Lower leg skin (tissue), 4 donors: ENCODE measurements around the gene SCG3. TPM values are rescaled to one million over a fixed set of nuclear protein-coding genes. Genes with fewer than 3 reads are reported as not detected.
A peak's percentile ranks its signal among the peaks of the same experiment; 100 is the strongest.

Experiments
- DNase-seq, 2 donors: peaks; one replicate each; pipeline ENCODE4 v3.0.0-alpha.2; 2019; ENCODE audit warnings: low spot score in 2 of 2
- H3K4me3 ChIP-seq: fragments of 200-600 bp; sonication (generic); 2 replicates; pipeline ENCODE4 v1.5.1; 2017; ENCODE audit warnings: mild to moderate bottlenecking, low read depth; ENCODE audit not compliant: poor library complexity, severe bottlenecking
- POLR2A ChIP-seq, 2 donors: fragments of 450-650 bp; IDR thresholded peaks; one replicate each; pipeline ENCODE4 v1.6.1; 2016 to 2017; ENCODE audit warnings: antibody characterized with exemption in 2 of 2, mild to moderate bottlenecking in 1 of 2, moderate library complexity in 1 of 2
- WGBS, 2 donors: methylation state at CpG; one replicate each; pipeline ENCODE4 v1.1.5; 2018; 5-methylcytosine and 5-hydroxymethylcytosine counted together
- intact Hi-C: fragments of 100-400 bp; cut with DNase I; formaldehyde crosslinking; loops from one replicate; pipeline ENCODE4 v1.15.0; 2023; ENCODE audit warnings: low total_unique reads
- total RNA-seq, 4 donors: library from RNA; depleted of rRNA; stranded (reverse); fragments of >200 nt; gene quantifications; one replicate each; pipeline ENCODE4 v1.1.0, GENCODE V29; 2016
- TF ChIP-seq, protein P1 (sequence below), 3 donors: fragments of 450-650 bp; IDR thresholded peaks; one replicate each; pipeline ENCODE4 v1.5.1; 2016; ENCODE audit warnings: antibody characterized with exemption in 3 of 3, mild to moderate bottlenecking in 3 of 3, moderate library complexity in 2 of 3

Gene SCG3
- total RNA-seq, 4 donors from 2014 or later = 0.13 TPM; not detected in 3

DNA sequence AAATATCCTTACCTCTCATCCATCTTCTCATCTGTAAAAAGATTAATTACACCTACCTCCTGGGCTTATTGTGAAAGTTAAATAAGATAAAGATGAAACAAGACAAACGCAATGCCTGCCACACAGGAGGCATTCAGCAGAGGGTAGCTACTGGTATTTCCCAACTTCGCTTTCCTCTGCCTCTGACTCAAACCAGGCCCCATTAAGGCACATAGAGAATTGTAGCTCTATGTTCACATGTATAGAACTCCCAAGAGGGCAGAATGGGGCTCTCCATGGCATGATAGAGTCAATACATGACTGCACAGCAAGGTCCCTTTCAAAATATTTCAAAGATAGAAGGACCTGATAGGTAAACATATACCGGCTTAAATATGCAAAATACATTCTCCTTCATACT is 54.8 kb downstream of the SCG3 start:
- TF ChIP-seq, protein P1, sequence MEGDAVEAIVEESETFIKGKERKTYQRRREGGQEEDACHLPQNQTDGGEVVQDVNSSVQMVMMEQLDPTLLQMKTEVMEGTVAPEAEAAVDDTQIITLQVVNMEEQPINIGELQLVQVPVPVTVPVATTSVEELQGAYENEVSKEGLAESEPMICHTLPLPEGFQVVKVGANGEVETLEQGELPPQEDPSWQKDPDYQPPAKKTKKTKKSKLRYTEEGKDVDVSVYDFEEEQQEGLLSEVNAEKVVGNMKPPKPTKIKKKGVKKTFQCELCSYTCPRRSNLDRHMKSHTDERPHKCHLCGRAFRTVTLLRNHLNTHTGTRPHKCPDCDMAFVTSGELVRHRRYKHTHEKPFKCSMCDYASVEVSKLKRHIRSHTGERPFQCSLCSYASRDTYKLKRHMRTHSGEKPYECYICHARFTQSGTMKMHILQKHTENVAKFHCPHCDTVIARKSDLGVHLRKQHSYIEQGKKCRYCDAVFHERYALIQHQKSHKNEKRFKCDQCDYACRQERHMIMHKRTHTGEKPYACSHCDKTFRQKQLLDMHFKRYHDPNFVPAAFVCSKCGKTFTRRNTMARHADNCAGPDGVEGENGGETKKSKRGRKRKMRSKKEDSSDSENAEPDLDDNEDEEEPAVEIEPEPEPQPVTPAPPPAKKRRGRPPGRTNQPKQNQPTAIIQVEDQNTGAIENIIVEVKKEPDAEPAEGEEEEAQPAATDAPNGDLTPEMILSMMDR (IDR thresholded peaks at IDR 0.05) = no peak
- no peak for TF ChIP-seq POLR2A (IDR thresholded peaks at IDR 0.05)
- no peak for DNase-seq
- H3K4me3 ChIP-seq = no peak overlapping the region
- WGBS, 2 donors = 60 to 68% methylated on average over 3 of the region's 3 CpGs
- intact Hi-C loops = no loop called here

DNA sequence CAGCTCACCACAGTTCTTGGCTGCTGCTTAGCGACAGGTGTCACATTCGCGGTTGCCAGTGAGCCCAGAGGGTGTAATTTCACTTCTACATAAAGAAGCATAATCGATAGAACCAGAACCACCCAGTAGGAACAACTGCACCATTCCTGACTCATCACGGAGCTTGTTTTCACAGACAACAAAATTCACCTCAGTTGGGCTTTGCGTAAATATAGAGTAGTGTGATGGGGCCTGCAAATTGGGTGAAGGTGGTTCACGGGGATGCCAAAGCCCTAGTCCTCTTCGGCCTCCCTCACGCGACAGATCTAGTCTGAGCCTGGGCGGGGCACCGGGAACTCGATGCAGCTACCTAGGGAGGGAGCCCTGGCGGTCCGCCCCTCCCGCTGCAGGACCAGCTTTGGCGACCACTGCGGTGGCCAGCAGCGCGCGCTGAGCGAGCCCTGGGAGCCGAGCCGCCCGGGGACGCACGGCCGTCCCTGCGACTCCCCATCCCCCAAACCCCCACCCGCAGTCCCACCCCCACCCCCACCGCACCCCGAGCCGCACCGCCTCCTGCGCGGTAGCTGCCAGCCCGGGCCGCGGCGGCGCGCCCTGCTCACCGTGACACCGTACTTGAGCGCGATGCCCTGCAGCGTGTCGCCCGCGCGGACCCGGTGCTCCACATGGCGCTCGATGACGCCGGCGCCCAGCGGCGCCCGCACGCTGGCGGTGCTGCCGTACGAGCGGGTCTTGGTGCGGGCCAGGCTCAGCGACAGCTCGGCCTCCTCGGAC is 55.6 kb downstream of the SCG3 start:
- no peak for TF ChIP-seq POLR2A (IDR thresholded peaks at IDR 0.05)
- TF ChIP-seq, protein P1 (IDR thresholded peaks at IDR 0.05) = no peak
- intact Hi-C loops = no loop called here
- 6% methylated on average over 13 of the region's 69 CpGs for WGBS, 2 donors
- peak; percentile 34 to 88 for DNase-seq
- peak overlapping the region; percentile 73 for H3K4me3 ChIP-seq

DNA sequence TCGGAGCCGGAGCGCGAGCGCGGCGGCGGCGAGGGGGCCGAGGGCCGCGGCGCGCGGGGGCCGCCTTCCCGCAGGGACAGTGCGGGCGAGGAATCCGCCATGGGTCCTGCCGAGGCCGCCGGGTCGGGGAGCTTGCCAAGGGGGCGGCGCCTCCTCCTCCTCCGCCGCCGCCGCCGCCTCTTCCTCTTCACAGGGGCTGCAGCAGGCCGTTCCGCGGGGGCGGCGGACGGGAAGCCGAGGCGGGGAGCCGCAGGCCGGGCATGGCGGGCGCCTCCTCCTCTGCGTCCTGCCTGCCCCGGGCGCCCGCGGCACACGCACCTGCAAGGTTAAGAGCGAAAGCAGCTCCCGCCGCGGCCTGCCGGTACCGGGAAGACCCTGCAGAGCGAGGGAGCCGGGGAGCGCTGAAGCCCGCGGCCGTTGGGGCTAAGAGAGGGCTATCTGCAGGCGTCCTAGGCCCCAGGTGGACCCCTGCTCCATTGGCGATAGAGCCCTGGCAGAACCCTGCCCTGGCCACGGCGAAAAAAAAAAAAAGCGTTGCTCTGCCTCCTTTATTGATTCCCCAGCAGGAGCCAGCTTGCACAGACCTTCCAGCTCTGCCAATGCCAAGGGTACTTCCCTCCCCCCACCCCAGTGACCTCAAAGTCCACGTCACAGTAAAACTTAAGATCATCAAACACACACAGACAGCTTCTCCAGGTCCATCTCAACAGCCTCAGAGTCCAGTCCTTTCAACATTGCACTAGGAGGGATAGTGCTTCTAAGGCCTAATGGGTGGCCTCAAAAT is 56.4 kb downstream of the SCG3 start, which contains the start of gene LYSMD2:
LYSMD2 (minus strand) TSS at position 134 of the 784 bp plus-strand sequence; CDS start at position 101, 33 bp downstream.
- TF ChIP-seq, protein P1 (IDR thresholded peaks at IDR 0.05) = no peak
- no peak for TF ChIP-seq POLR2A (IDR thresholded peaks at IDR 0.05)
- intact Hi-C loops = no loop called here
- WGBS, 2 donors = 0 to 1% methylated on average over 24 to 45 of the region's 67 CpGs
- DNase-seq = peak; percentile 62 to 95
- peak within 1 kb of the TSS; percentile 73 for H3K4me3 ChIP-seq

DNA sequence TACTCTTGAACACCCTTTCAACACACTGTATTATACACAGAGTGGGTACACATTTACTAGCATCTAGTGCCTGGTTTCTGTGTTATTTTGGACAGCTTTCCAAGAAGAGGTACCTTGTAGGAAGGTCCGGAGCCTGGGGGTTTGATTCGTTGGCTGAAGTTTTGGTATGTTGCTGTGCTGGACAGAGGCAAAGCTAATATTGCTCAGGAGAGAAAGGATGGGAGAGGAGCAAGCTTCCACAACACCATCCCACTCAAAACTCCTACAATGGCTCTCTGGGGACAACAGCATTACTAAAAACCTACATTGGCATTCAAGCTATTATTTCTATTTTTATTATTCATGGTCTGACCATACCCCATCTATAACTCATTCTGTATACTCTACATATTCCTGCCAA is 57.2 kb downstream of the SCG3 start:
- no peak for DNase-seq
- intact Hi-C loops = no loop called here
- TF ChIP-seq POLR2A (IDR thresholded peaks at IDR 0.05) = no peak
- TF ChIP-seq, protein P1 (IDR thresholded peaks at IDR 0.05) = no peak
- no peak overlapping the region for H3K4me3 ChIP-seq
- WGBS, 2 donors = 69 to 73% methylated on average over 2 of the region's 2 CpGs

DNA sequence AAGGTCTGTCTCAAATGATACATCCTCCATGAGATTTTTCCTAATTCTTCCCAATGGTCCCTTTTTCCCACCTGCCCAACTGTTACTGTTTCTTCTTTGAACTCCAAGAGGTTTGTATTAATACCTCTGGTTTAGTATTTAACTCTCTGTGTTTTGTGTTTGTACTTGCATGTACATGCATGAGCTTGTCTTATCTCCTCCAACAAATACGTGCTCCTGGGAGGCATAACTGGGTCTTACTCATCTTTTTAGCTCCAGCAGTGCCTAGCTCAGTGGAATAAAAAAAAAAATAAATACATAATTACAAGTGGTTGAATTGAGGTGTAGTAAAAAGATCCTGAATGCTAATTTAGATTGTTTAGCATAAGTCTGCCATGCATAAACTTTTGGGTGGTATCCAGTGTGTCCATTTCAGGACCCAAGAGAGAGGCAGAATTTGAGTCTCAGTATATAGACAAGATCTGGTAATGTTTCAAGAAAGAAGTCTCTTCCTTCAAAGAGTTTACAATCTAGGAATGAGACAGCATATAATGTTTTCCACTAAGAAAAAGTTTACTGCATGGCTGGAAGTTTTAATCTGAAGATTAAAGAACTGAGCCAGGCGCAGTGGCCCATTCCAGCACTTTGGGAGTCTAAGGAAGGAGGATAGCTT is 57.9 kb downstream of the SCG3 start:
- TF ChIP-seq POLR2A (IDR thresholded peaks at IDR 0.05) = no peak
- TF ChIP-seq, protein P1 (IDR thresholded peaks at IDR 0.05) = no peak
- DNase-seq = no peak
- 63 to 78% methylated on average over 2 of the region's 2 CpGs for WGBS, 2 donors

More for the DNA sequence above, 57.9 kb downstream of the SCG3 start:
- H3K4me3 ChIP-seq = no peak overlapping the region
- intact Hi-C loops = no loop called here
